Putamen (tissue), 1 donor: ENCODE measurements around the gene RTEL1.

ENCODE experiments used
- DNase-seq: peaks from one replicate; pipeline ENCODE4 v3.0.0-alpha.2; 2016; ENCODE audit warnings: low spot score

Gene RTEL1

DNA sequence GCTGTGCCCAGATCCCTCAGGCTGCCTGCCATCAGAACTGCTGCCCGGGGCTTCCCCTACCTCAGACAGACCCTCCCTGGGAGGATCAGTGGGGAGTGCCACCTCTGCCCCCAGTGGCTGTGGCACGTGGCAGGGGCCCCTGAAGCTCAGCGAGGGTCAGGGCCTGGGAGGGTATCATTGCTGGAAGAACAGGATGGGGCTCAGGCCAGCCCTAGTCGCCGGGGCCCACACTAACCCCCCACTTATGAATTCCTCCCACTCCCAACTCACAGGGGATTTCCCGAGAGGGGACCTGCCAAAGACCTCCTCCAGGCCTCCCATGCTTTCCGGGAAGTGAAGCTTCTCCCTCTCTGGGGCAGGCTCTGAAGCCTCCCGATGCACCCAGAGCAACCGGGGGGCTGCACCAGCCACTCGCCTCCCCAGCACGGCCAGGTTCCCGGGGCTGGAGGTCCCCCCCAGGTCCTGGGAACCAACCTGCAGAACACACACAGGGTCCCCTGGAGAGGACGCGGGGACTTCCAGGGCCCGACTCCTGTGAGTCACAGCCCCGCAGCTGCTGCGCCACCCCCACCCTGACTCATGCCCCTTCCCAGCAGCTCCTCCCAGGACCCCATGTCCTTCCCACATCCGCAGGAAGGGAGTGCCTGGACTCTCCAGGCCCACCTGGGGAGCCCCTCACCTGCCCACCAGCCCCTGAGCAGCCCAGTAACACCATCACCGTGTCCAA lies 40.8 kb downstream of the RTEL1 start:
- DNase-seq = no peak

DNA sequence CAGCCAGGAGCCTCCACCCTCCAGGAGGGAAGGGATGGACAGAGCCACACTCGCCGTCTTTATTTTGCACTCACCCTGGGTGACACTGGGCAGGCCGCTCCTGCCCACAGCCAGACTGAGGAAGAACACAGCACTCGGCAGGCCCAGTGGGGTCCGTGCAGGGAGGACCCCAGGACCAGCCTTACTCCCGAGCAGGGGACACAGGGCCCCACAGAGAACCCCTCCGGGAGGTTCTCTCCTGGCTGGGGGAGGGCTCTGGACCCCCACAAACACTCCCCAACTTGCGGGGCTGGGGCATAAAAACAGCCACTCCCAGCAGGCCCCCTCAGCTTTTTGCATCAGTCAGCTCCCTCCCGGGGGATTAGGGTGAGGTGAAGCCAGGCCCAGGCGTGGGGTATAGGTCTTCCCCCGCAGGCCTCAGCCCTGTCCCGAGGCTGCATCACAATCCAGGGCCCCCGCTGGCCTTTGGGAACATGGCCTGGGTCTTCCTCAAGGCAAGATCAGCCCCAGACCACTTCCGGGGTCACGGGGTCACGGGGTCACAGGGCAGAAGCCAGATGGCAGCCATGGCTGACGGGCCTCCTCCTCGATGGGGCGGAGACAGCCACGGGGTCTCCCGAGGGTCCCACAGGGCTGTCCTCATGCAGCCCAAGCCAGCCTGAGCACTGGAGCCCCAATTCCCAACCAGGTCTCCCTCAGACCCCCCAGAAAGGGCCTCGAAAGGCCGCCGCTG lies 41.5 kb downstream of the RTEL1 start:
- no peak for DNase-seq

DNA sequence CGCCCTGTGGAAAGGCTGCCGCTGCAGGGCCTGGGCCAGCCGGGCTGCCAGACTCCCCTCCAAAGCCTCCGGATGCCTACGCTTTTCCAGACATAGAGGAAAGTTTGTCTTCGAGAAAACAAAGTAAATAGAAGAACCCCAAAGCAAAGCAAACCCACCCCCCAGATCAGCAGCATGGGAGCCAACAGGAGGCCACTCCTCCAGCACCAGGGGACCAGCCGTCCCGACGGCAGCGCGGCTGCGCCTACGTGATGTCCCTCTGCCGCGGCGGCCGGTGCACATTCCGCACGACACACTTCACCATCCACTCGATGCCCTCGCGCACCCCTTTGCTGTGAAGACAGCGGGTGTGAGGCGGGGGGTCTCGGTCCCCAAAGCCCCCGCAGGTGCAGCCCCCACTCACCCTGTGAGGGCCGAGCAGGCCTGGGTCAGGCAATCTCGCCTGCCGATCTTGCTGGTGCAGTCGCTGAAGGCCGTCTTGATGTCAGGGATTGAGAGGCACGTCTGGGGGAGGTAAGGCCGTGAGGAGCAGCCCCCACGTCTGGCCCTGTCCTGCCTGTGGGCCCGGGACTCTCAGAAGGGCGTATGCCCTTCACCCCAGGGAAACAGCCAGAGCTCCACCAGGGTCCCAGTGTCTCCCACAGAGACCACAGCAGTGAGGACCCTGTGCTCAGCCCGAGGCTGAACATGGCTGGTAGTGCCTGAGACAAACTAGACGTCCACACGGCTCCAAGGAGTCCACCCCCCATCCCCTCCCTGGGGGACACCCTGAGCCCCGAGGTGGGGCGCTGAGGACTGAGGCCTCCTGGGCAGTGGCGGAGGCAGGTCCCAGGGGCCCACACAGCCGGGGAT lies 42.3 kb downstream of the RTEL1 start:
- DNase-seq = no peak

DNA sequence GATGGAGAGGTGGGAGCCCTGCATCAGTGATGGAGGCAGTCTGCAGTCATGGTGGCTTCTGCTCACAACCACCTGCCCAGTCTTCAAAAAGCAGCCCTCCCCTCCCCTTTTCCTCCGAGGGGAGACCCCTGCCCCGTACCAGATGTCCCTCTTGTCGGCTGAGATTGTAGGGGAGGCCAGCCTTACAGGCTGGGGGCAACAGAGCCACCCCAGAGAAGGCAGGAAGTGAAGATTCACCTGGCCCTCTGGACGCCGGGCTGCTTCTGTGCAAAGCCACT lies 42.9 kb downstream of the RTEL1 start:
- DNase-seq = no peak

DNA sequence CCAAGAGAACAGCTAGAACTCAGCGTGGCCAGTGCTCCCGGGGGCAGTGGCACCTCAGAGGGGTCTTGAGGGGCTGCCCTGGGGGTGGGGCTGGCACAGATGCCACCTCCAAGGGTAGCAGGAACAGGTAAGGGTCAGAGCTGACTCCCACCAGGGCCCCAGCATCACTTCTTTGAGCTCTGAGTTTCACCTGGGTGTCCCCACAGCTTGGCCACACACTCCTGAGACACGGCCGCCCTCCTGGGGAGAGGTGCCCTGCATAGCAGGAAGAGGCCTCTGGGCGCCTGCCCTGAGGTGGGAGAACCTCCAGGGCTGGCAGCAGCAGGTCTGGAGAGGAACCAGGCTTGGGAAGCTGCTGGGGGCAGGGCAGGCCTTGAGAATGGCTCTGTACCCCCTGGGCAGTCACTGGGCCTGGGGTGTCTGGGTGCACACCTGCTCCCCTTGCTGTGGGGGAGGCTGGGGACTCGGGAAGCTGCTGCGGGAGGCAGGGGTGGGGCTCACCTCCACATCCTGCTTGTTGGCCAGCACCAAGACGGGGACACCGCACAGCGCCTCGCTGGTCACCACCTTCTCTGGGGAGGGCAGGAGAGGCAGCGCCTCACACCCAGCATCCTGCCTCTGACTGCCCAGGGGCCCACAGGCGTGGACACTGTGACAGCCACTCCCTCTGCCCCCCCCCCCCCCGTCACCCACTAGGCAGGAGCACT lies 43.4 kb downstream of the RTEL1 start:
- DNase-seq = no peak

DNA sequence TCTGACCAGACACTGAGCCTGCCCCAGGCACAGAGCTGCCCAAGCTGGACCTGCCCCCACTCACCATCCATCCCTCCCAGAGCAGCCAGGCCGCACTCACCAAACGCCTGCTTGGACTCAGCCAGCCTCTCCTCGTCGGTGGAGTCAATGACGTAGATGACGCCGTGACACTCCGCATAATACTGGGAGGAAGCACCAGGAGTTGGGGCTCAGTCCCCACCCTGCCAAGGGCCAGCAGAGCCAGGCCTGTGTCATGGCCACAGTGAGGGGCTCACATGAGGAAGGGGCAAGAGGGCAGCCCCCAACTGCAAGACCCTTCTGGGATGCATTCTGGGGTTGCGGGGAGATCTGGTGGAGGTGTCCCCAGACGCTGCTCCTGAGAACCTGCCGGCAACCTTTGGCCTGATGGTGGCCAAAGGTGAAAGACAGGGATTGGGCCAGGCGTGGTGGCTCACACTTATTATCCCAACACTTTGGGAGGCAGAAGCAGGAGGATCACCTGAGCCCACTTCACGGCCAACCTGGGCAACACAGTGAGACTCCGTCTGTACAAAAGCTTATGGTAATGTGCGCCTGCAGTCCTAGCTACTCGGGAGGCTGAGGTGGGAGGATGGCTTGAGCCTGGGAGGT lies 44.0 kb downstream of the RTEL1 start:
- DNase-seq = no peak

DNA sequence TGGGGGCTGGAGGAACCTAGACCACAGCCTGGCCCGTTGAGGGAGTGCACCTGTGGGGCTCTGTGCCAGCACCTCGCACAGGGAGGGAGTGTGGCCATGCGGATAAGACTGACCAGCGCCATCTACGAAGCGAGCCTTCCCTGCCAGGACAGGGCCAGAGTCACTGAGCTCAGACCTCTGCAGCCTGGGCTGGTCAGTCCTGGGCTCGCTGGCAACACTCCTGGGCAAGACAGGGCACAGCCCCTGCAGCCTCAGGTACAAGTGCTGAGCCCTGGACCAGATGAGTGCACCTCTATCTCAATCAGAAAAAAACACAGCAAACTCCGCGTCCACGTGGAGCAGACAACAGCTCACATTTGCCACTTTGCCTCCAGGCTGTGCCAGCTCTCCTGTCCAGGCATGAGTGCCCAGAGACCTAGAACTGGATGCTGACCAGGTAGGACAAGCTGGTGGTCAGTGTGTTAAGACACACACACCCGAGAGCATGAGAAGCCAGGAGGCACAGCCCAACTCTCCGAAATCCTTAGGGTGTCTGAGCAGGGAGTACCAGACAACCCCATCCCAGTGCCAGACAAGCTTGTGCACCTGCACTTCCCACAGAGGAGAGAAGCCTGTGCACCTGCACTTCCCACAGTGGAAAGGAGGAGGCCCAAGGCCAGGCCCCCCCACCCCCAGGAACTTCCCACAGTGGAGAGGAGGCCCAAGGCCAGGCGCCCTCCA lies 44.8 kb downstream of the RTEL1 start:
- no peak for DNase-seq

DNA sequence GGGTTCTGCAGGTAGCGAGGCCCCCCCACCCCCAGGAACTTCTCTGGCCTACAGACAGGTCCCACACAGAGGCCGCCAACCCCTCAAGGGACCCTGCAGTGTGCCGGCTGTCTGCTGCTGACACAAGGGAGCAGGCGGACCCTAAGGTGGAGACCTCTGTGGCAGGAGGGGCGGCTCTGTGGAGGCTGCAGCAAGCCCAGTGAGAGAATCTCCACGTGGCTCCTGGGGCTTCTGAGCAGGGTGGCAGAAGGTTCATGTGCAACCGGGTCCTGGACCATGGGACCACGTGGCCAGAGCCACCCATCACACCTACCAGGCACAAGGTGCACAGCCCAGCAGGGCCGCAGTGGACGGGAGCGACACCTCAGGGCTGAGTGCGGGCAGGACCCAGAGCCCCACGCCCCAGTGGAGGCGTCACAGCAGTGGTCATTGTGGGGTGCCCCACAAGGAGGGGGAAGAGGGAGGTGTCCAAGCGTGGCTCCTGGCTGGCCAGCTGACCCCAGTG lies 45.4 kb downstream of the RTEL1 start:
- DNase-seq = no peak

DNA sequence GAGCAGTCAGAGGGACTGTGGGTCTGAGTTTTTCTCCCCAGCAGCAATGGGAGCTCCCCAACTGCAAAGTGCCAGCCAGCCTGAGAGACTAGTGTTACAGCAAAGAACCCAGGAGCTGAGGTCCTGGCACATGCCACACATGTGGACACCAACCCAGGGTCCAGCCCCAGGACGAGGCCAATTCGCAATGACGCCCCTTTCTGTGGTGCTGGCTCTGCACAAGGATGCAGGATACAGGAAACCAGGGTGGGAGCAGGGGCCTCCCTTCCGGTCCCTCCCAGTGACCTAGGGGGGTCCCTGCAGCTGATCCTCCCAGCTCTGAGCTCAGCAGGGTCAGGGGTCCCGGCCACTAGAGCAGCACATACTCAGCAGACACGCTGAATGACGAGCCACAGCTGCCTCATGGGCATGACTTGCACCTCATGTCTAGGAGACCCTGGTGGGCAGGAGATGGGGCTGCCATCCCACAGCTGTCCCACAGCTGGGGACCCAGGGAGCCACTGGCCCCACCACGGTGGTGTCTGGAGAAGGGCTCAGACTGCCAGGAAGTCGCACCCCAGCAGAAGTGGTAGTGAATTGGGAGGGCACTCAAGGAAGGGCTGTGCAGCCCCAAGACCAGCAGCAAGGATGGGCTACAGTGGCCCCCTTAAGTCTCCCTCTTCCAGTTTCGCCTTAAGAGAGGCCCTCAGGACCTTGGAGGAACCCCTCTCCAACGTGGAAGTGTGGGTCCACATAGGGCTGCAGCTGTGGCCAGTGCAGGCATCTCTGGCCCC lies 46.0 kb downstream of the RTEL1 start:
- DNase-seq = no peak

DNA sequence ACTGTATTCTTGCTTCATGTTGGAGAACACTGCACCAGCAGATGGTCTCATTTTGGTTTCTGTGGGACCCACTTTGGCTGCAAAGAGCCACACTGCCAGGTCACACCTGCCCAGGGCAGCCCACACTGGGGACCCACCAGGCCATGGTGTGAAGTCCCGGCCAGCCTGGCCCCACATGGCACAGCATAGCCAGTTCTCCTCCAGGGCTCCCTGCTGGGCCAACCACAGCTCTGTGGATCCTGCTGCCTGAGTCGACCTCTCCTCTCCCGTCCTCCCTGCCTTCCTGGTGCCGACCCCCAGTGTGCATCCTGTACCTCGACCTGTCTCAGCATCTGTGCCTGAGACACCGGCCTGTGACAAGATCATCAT lies 46.6 kb downstream of the RTEL1 start:
- DNase-seq = no peak

DNA sequence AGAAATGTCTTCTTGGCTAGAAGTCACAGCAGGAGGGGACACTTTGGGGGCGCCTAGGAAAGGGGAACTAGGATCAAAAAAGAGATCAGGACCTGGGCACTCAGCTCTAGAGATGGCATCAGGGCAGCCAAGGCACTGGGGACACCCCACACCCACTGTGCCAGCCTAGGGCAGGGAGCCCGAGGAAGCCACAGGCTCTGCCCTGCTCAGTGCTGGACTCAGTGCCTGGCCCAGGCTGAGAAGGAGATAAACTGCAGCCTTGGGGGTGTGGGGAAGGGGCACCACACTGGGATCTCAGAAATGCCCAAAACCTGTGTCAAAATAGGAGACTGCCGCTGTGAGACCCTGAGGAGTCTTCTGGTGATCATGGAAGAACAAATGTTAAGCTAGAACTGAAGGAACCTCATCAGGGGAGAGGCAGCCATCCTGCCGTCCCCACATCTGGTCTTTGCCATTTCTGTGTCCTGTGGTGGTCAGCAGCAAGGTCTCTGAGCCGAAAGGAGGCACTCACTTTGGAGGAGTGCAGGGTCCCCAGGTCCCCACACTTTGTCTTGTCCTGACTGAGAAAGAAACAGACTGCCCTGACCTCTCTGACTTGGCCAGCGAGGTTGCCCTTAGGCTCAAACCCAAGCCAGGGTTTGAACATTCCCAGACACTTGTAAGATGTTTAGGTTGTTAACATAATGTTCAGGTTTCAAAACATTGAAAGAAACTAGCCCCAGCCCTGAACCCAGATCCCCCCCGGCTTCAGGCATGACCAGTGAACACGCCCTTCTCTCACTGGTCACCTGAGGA lies 47.3 kb downstream of the RTEL1 start:
- no peak for DNase-seq

DNA sequence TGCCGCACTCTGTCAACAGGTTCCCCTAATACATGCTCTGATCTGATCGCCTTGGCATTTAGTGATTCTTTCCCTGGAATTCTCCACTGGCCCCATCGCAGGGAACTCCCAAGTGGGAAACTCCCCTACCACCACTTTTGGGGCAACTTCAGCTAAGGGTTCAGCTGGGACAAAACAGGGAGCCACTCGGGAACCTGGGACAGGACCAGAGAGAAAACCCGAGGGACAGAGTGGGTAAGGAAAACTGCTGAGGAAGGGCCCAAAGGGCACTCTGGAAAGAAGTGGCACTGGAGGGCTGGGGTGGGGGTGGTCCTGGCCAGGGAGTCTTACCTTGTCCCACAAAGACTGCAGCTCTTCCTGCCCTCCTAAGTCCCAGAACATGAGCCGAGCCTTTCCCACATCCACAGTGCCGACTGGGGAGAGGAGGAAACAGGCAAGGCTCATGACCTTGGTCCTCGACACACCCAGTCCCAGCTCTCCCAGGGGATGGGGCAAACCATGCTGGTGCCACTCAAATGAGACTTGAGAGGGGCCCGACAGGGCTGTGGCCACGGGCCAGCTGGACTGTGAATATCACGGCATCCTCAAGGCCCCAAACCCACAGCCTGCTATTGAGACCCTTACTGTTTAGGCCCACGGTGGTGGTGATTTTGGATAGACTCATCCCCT lies 48.0 kb downstream of the RTEL1 start:
- no peak for DNase-seq

DNA sequence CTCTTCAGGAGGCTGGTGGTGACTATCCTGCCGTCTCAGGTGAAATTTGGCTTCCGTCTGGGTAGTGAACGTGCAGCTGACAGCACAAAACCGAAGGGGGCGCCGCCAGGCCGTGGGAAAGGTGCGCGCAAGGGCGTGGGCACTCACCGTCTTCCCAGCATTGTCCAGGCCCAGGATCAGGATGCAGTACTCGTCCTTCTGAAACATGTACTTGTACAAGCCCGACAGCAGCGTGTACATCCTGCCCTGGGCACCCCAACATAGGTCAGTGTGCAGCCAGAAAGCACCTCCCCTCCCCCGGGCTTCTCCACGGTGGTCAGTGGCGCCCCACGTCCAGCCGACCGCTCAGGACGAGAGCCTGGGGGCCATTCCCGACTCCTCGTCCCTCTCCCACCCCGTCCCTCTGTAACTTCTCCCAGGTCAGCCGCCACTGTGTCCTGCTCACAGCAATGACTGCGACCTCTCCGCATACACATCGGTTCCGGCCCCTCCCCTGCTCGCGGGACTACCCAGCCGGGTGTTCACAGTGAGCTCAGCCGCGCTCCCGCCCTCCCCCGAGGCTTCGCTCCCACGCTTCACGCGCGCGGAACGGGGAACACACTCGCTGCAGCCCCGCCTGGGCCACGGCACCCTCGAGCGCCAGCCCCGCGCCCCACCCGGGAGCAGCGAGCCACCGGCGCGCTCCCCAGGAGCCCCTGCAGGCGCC lies 48.9 kb downstream of the RTEL1 start:
- no peak for DNase-seq

DNA sequence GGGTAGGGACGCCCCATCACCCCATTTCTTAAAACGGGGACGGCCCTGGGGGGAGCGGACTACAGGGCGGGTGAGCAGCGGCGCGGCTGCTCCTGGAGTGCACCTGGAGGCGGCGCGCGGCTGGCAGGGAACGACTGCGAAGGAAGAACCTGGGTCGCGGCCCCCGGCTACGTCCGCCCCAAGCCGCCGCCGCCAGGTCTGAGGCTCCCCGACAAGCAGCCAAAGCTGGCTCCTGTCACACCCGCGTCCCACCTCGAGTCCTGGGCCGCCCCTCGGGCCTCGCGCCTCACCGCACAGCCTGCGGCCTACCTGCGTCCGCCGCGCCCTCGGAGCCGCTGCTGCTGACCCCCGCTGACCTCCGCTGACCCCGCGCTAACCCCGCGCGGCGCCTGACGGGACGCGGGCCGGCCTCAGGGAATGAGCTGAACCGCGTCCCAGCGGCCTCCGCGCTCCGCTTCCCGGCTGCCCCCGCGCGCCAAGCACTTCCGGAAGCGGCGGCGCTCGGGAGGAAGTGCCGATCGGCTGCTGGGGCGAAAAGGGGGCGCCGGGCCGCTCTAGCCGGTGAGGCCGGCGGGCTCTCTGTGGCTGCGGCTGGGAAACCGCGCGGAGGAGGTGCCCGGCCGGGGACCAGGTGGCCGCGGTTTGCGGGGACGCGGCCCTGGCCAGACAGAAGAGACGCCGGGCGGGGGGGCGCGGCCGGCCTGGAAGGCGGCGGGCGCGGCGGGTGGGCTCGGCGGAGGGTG lies 49.6 kb downstream of the RTEL1 start, which contains the start of the genes ARFRP1 and ZGPAT:
Gene ARFRP1 (minus strand): TSS at position 419 of the 743 bp plus-strand sequence. CDS start 885 bp downstream, outside the sequence.
Gene ZGPAT (plus strand): TSS at position 482 of the 743 bp plus-strand sequence. CDS start 542 bp downstream, outside the sequence.
- peak; percentile 89 for DNase-seq

DNA sequence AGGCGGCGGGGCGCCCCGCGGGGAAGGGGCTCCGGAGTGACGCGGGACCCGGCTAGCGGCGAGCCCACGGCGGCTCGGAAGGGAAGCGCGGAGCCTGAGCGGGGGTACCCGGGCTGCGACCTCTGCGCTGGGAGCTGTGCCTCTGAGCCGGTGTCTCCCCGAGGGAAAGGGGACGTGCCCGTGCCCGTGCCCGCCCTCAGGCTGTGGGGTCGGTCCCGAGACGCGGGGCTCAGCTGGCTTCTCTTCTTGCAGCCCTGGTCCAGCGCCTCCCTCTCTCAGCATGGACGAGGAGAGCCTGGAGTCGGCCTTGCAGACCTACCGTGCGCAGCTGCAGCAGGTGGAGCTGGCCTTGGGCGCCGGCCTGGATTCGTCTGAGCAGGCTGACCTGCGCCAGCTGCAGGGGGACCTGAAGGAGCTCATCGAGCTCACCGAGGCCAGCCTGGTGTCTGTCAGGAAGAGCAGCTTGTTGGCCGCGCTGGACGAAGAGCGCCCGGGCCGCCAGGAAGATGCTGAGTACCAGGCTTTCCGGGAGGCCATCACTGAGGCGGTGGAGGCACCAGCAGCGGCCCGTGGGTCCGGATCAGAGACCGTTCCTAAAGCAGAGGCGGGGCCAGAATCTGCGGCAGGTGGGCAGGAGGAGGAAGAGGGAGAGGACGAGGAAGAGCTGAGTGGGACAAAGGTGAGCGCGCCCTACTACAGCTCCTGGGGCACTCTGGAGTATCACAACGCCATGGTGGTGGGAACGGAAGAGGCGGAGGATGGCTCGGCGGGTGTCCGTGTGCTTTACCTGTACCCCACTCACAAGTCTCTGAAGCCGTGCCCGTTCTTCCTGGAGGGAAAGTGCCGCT lies 50.4 kb downstream of the RTEL1 start:
- no peak for DNase-seq

DNA sequence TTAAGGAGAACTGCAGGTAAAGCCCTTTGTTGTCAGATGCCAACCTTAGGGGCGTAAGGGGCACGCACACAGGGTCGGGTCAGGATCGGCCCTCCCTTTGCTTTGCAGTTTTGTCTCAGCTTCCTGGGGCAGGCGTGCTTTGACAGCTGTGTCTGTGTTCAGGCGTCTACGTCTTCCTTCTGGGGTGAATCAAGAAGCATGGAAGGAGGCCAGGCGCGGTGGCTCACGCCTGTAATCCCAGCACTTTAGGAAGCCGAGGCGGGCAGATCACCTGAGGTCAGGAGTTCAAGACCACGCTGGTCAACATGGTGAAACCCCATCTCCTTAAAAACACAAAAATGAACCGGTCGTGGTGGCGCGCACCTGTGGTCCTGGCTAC lies 51.0 kb downstream of the RTEL1 start:
- no peak for DNase-seq
